Peyer's patch (tissue), 4 donors: ENCODE data around the gene ISOC2. TPM values are rescaled to one million over a fixed set of nuclear protein-coding genes. Genes with fewer than 3 reads are reported as not detected.
A peak's percentile ranks its signal among the peaks of the same experiment; 100 is the strongest.

Experiments used
- DNase-seq, 3 donors: peaks; one replicate each; pipeline ENCODE4 v3.0.0-alpha.2; 2017 to 2019
- H3K27ac ChIP-seq, 4 donors: fragments of 200-600 bp; sonication (generic); one replicate each; pipeline ENCODE4 v1.5.1; 2016 to 2019
- H3K27me3 ChIP-seq, 2 donors: fragments of 200-600 bp; sonication (generic); one replicate each; pipeline ENCODE4 v1.5.1; 2019
- H3K36me3 ChIP-seq, 3 donors: fragments of 200-600 bp; sonication (generic); one replicate each; pipeline ENCODE4 v1.5.1; 2016 to 2019
- H3K4me1 ChIP-seq, 4 donors: fragments of 200-600 bp; sonication (generic); one replicate each; pipeline ENCODE4 v1.5.1; 2016 to 2019
- H3K4me3 ChIP-seq, 4 donors: fragments of 200-600 bp; sonication (generic); 1 replicate in 3 of 4; 2 replicates in 1 of 4; pipeline ENCODE4 v1.5.1; 2016 to 2019; ENCODE audit warnings: mild to moderate bottlenecking in 1 of 4
- H3K9me3 ChIP-seq, 4 donors: fragments of 200-600 bp; sonication (generic); one replicate each; pipeline ENCODE4 v1.5.1; 2016 to 2019; ENCODE audit warnings: mild to moderate bottlenecking in 1 of 4
- CTCF ChIP-seq, 6 experiments: fragments of 450-650 bp in 4 of 6; fragments of 200-600 bp in 2 of 6; sonication (generic) in 1 of 6; IDR thresholded peaks; one replicate each; pipeline ENCODE4 v1.5.1; 2017 to 2019; ENCODE audit warnings: antibody characterized with exemption in 6 of 6, mild to moderate bottlenecking in 3 of 6, moderate library complexity in 1 of 6
- POLR2A ChIP-seq, 2 donors: fragments of 450-650 bp; IDR thresholded peaks; one replicate each; pipeline ENCODE4 v1.5.1; 2017; ENCODE audit warnings: antibody characterized with exemption in 2 of 2, mild to moderate bottlenecking in 2 of 2, moderate library complexity in 2 of 2
- total RNA-seq, 4 donors: library from RNA; depleted of rRNA; stranded (reverse); fragments of >200 nt; gene quantifications; one replicate each; pipeline ENCODE4 v1.1.0, GENCODE V29; 2016

ISOC2 gene
- total RNA-seq, 4 donors from 2014 or later, result 28.1 to 102 (median 60.0) TPM

- Histone ChIP-seq H3K27me3 (no peaks in the 10 kb centered on the region), H3K4me3 (no peak overlapping the region), H3K4me1 (peaks cover 0 to 13% (median 0%) of the 10 kb centered on the region in 4 donors), H3K27ac (peak overlapping the region in 1 of 4 donors; percentile 31), H3K36me3 (no peaks in the 10 kb centered on the region), H3K9me3 (no peaks in the 10 kb centered on the region)
- no peak for TF ChIP-seq CTCF (IDR thresholded peaks at IDR 0.05)
- no peak for TF ChIP-seq POLR2A (IDR thresholded peaks at IDR 0.05)
- DNase-seq, result no peak
Measured at GRCh38 chr19:55491546-55492360, 30.3 kb upstream of the ISOC2 start.

GRCh38 chr19:55490478-55491432, 29.3 kb upstream of the ISOC2 start:
- Histone ChIP-seq H3K4me3 (no peak overlapping the region), H3K36me3 (no peaks in the 10 kb centered on the region), H3K9me3 (no peaks in the 10 kb centered on the region), H3K27me3 (no peaks in the 10 kb centered on the region), H3K27ac (peak overlapping the region in 1 of 4 donors; percentile 31), H3K4me1 (peaks cover 0 to 23% (median 0%) of the 10 kb centered on the region in 4 donors)
- DNase-seq, result no peak
- no peak for TF ChIP-seq POLR2A (IDR thresholded peaks at IDR 0.05)
- TF ChIP-seq CTCF (IDR thresholded peaks at IDR 0.05), result no peak

GRCh38 chr19:55489711-55490477, 28.5 kb upstream of the ISOC2 start:
- no peak for DNase-seq
- Histone ChIP-seq H3K4me1 (peaks cover 0 to 30% (median 2%) of the 10 kb centered on the region in 4 donors), H3K27ac (peak overlapping the region in 1 of 4 donors; percentile 52), H3K4me3 (no peak overlapping the region), H3K36me3 (no peaks in the 10 kb centered on the region), H3K27me3 (no peaks in the 10 kb centered on the region), H3K9me3 (no peaks in the 10 kb centered on the region)
- no peak for TF ChIP-seq CTCF (IDR thresholded peaks at IDR 0.05)
- TF ChIP-seq POLR2A (IDR thresholded peaks at IDR 0.05), result no peak

- H3K27me3 ChIP-seq, result no peaks in the 10 kb centered on the region
- no peak for TF ChIP-seq CTCF (IDR thresholded peaks at IDR 0.05)
- no peak for TF ChIP-seq POLR2A (IDR thresholded peaks at IDR 0.05)
- no peak overlapping the region for H3K4me3 ChIP-seq
- DNase-seq, result no peak
- no peaks in the 10 kb centered on the region for H3K9me3 ChIP-seq
- H3K27ac ChIP-seq, result peak overlapping the region in 2 of 4 donors; percentile 25 to 87
- peaks cover 0 to under 1% (median 0%) of the 10 kb centered on the region in 3 donors for H3K36me3 ChIP-seq
- peaks cover 0 to 36% (median 8%) of the 10 kb centered on the region in 4 donors for H3K4me1 ChIP-seq
Measured at GRCh38 chr19:55488986-55489710, 27.7 kb upstream of the ISOC2 start.
